DMS79 treated with DMSO at 0.1 percent for 48 hours (cell line): ENCODE results near the gene TOP1.
"Not testable (repeated sequence)": the region's sequence is repeated elsewhere in the genome, so short reads cannot be mapped to it uniquely, and the experiment has no call there.

Experiments used
- DNase-seq: peaks from one replicate; lab custom pipeline; 2025; lab: John Stamatoyannopoulos, UW

TOP1 gene

DNA sequence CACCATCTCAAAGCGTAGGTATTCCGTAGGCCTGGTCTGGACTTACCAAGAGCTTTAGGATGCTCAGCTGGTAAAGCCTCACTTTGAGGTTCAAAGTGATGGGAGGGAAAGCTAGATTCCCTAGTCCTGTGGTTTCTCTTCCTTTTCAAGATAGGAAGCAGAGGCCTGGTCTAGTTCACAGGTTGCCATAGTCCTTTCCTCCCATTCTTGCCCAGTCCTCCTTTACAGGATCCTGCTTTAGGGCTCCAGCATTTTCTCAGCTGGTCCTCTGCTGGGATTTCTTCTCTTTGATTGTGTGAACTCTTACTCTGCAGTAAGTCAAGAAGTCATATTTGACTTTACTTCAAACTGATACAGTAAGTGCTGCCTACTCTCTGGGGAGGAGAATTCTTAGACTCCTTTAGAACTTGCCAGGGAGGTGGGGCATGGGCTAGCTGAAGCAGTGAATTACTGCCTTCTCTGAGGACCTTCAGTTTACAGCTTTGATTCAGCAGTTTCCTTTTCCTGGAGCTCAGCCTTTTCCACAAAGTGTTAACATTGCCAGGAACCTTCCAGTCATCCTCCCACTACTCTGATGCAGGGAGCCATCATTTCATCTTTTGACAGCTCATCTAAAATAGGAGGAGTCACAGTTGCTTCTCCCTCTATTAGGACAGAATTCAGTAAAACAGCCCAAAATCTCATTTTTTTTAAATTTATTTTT lies 65.9 kb downstream of the TOP1 start:
- DNase-seq: no peak

GRCh38 chr20:41095110-41095969 lies 66.7 kb downstream of the TOP1 start:
- DNase-seq: peak; percentile 4

DNA sequence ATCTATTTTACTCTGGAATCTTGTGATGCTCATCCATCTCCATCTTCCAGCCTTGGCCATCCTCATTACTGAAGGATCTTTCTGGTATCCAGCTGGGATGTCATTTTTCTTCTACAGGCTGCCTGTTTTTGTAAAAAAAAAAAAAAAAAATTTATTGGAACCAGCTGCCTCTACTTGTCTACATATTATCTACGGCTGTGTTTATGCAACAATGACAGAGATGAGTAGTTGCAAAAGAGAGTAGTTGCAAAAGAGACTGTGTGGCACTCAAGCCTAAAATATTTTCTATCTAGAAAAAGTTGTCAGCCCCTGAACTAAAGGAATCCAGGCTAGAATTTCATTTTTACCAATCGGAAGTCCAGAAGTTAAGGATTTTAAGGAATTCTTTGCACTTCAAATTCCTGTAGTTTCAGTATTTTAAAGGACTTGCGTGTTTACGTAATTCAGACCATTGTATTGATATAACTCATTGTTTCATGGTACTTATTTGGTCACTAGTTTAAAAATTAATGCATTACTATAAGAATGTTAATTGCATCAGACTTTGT lies 70.2 kb downstream of the TOP1 start:
- no peak for DNase-seq

DNA sequence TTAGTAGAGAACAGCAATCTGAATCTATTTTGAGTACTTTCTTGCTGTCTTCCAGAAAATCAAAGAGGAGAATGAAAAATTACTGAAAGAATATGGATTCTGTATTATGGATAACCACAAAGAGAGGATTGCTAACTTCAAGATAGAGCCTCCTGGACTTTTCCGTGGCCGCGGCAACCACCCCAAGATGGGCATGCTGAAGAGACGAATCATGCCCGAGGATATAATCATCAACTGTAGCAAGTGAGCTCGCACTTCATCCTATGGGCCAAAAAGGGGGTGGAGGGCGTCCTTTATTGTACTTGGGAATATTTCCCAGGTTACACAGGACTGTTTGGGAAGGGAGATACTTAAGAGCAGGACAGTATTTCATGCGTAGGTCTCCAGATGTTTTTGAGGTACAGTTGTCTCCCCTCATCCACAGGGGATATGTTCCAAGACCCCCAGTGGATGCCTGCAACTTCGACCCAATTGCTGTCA lies 71.4 kb downstream of the TOP1 start:
- DNase-seq: no peak

DNA sequence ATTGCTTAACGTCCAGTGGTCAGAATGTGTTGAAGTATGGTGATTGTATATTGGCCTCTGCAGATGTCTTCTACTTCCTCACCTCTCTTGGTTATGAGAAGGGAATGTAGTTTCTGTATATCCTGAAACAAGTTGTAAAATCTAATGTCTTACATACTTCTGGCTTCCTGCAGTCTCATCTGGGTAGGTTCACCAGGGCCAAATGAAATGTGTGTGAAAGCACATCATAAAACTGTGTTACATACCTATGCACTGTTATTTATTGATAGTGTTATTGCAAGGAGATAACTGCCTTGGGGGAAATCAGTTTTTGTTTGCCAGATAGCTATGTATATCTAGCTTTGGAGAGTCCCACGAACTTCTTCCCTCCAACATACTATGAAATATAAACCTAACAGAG lies 73.0 kb downstream of the TOP1 start:
- DNase-seq: no peak

DNA sequence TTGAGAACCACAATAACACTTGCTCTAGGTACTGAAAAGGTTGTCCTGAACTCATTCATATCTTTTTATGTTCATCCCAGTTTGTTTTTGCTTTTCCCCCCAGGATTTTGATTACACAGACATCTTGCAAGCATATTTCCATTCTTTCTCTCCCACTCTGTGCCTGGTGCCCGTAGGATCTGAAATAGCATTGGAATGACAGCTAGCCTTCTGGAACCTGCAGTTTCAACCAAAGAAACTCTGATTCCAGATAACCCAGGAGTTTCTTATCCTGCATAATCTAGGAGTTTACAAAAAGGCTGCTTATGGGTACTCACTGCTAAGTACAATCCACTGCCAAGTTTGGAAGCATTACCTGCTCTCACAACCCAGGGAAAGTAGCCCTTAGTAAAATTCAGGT lies 79.9 kb downstream of the TOP1 start:
- DNase-seq: no peak

DNA sequence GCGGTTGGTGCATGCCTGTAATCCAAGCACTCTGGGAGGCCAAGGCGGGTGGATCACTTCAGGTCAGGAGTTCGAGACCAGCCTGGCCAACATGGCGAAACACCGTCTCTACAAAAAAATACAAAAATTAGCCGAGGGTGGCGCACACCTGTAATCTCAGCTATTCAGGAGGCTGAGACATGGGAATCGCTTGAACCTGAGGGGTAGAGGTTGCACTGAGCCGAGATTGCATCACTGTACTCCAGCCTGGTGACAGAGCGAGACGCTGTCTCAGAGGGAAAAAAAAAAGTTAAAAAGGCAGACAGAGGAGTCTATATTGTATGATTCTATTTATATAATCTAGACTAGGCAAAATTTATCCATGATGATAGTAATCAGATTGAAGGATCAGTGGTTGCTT lies 81.4 kb downstream of the TOP1 start:
- DNase-seq: no peak

DNA sequence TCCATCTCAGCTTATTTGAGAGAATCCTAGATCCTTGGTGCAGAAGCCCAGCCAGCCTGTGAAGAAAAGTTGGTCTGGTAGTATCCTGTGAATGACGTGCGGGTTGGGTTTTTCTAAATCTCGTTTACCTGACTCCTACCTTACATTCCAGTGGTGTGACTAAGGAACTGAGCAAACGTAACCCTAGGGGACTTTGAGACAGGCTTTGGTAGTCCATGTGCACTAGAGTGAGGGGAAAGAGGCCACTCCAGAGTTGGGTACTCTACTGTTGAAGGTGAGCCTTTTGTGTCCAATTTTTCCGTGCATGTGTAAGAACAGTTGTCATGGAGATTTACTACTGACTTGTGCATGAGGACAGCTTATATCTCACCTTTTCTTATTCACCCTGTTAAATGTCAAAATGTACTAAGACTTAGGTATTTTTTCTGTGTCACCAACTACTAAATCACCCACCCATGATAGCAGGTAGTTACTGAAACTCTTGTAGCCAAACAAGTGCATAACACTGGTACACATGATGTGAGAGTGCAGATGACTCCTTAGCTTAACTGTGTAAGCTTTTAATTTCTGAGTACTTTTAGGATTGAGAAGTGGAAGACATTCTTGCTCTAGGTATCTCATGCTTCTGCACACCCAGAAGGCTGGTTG lies 82.4 kb downstream of the TOP1 start:
- DNase-seq: no peak

DNA sequence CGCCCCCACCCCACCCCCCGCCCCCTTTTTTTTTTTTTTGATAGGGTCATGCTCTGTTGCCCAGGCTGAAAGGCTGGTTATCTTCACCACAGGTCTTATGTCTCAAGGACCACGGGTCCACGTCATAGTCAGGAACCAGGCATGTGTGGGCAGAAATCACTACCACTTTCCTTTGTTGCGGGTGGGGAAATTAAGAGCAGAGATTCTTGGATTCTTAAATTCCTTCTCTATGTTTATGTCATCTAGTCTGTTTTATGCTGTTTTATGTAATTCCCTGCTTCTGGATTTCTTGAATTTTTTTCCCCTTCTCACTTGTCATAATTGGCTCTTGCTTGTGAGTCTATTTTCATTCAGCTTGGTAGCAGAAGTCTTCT lies 82.9 kb downstream of the TOP1 start:
- DNase-seq: no peak

GRCh38 chr20:41116282-41116956 lies 87.8 kb downstream of the TOP1 start:
- no peak for DNase-seq

- DNase-seq: not testable (repeated sequence)
Measured at GRCh38 chr20:41118159-41118558, 89.5 kb downstream of the TOP1 start.

DNA sequence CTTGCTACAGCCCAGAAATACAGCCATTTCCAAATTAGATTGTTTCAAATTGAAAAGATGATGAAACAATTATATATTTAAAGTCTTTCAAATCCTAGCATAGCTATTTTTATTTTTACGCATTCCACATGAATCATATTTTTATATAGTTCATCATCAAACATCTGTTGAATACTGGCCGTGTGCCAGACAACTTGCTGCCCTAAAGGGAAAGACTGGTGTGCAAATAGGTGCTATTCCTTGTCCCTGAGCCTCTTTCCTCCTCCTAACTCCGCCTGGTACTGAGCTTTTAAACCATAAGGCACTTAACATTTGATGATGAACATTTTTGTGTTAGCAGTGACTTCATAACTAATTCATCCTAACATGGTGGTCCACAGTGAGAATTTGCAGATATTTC lies 90.0 kb downstream of the TOP1 start:
- no peak for DNase-seq

DNA sequence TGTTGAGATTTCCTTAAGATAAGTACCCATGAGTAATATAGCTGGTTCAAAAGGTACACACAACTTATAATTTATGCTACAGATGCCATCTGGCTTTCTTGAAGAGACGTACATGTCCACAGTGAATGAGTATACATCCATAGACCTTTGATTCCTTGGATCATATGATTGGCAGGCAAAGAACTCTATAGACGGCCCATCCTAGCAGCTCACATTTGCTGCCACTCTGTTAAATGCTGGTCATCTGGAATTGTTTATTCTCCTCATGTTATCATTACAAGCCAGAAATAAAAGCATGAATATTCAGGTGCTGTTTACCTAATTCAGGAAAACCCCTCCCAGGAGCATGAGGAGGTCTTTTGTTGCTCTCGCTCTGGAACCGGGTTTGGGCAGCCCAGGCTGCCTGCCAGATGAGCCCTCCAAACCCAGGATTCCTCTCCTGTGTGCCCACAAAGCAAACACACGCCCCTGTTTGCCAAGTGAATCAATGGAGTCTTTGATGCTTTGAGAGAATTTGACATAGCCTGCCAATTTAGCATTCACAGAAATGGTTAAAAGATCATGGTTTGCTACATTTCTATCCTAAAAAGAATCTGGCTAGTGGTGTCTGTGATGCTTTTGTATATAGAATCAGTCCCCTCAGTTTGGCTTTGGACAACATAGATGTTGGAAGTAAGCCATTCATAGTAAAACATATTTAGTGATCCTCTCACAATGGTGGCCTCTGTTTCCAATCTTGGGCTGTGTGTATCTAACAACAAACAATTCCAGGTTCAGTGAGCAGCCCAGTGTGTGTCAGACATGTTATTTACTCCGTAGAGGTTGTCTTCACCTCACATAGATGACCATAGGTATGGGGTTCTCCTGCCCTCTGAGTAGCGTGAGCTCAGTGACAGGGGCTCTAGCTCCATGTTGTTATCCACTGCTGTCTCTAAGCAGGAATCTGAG lies 91.3 kb downstream of the TOP1 start:
- DNase-seq: no peak

DNA sequence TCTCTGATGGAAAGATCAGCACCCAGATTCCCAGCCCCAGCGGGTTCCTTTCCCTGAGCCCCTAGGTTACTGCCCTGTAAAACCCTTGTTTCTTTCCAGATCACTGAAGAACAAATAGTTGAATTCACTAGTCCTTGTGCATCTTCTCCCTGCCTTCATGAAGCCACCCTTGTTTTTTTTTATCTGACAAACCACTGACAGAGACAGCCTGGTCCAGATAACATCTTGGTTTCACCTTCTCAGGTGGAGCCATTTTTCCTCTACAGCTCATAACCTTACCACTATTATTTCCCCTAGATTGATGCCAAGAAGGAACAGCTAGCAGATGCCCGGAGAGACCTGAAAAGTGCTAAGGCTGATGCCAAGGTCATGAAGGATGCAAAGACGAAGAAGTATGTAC lies 92.8 kb downstream of the TOP1 start:
- DNase-seq: no peak

GRCh38 chr20:41123631-41124030 lies 95.0 kb downstream of the TOP1 start:
- no peak for DNase-seq

DNA sequence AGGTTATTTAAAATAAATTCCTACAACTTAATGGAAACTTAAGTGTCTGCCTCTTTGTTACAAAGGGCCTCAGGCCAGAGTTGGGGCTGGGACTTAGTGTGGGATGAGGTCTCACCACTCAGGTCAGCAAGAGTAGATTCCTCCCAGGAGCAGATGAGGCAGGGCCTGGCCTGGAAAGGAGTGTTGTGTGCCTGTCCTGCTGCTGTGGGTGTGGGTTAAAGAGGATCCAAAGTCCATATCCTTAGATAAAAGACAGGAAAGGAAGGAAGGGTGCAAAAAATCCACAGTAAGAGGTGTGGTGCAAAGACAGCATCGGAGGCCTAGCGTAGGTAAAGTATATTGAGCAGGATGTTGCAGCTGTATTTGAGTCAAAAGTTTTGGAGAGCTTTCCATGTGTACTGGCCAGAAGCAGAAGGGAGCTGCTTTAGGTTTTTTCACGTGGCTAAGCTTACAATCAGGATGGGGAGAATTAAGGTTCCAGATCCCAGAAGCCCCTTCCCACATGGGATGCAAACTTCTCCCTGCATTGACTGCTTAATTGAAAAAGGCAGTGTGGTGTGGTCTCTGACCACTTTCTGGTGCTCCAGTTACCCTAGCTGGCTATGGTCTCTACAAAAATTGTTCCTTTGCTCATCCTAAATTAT lies 96.0 kb downstream of the TOP1 start:
- no peak for DNase-seq

DNA sequence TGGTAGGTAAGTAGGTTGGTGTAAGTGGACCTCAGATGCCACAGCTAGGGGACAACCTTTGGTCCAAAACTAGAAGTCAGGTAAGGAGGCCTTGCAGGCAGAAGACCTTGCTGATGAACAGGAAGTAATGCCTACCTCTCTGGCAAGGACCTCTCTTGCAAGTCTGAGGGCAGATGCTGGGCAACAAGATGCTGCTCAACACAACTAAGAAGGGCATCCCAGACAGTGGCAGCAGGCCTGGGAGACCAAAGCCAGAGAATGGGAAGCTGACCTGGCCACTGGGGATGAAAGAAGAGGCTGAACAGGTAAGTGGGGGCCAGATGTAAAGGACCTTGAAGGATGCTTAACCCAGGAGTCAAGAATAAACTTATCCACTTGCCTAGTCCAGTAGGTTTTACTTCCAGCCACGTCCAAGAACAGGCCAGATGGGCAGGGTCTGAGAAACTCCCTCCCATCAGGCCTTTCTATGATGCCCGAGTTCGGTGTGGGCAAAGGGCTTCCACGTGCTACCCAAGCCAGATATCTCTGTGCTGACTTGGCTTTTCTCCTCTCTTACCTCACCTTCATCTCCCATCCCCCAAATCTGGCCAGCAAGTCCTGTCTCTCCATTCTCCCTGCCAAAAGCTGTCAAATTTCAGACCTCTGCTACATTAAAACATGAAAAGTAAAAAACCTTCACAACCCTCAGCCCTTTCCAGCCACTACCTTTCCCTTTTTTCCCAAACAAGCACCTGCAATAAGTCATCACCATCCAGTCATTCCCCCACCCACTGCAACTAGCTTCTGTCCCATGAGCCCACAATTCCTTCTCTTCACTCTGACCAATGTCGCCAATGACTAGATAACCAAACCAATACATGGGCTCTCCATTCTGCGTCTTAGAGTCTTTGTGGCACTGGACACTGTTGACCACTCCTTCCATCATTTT lies 97.2 kb downstream of the TOP1 start:
- no peak for DNase-seq

DNA sequence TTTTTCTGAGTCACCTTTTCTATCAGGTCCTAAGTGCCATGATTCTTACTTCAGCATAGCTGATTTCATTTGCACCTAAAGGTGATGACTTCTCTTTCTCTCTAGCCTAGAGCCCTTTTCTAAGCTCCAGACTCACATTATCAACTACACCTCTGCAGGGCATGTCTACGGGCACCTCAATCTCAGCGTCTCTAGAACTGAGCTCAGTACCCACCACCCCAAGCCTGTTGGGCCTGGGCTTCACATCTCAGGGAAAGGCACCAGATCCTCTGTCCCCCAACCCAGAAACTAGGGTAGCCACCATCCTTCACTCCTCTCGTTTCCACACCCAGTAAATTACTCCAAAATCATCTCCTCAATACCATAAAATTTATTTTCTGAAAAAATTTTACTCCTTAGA lies 98.1 kb downstream of the TOP1 start:
- no peak for DNase-seq

DNA sequence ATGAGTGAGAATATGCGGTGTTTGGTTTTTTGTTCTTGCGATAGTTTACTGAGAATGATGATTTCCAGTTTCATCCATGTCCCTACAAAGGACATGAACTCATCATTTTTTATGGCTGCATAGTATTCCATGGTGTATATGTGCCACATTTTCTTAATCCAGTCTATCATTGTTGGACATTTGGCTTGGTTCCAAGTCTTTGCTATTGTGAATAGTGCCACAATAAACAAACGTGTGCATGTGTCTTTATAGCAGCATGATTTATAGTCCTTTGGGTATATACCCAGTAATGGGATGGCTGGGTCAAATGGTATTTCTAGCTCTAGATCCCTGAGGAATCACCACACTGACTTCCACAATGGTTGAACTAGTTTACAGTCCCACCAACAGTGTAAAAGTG lies 99.7 kb downstream of the TOP1 start:
- DNase-seq: not testable (repeated sequence)
